ENCODE results near the gene CCDC171. TPM values are rescaled to one million over a fixed set of nuclear protein-coding genes. Genes with fewer than 3 reads are reported as not detected.
A peak's percentile ranks its signal among the peaks of the same experiment; 100 is the strongest.

The CCDC171 gene
- 2.9 TPM for total RNA-seq
- long read RNA-seq, partial matches to known transcripts = 1 of 5 reads
- long read RNA-seq, other reads (novel, unspliced or antisense) = 4 of 5 reads

DNA sequence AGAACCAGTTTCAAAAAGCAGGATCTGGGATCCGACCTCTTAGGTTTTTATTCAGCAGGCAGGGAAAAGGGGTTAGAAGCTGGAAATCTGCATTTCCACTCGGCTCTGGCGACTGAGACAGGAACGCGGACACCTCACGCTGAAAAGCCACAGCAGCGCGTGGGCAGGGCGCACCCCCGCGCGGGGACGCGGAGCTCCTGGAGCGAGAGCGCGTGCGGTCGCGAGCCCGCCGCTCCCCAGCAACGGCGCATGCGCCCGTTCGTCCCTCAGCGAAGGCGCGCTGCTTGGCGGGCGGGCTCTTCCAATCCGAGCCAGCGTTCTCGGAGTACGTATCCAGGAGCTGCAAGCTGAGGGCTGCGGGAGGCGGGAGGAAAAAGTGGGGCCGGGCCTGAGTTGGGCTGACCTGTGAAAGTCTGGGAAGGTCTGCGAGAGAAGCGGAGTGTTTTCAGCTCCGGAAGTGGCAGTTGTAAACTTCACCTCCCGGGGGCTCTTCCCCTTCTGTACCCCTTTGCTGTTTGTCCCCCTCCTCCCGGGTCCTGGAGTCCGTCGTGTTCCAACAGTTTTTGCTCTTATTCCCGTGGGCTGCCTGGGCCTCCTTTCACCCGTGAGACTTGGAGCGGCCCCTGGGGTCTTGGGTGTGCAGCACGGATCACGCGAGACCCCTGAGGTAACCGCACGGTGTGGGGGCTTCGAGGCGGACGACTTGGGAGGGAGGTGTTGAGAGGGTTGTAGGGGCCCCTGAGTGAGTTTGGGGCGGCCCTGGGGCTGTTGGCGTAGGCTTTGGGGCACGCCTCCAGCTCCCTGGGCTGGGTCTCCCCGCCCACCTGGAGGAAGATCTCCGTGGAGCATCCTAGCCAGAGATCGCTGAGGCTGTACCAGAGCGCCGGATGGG lies at the start of gene CCDC171:
Gene CCDC171 (plus strand): TSS at position 408 of the 892 bp plus-strand sequence. CDS start 11,046 bp downstream, outside the sequence.
- Histone ChIP-seq H3K9me3 (no peaks in the 10 kb centered on the region), H3K4me1 (peaks cover 11% of the 10 kb centered on the region), H3K27me3 (ENCODE audit: low read depth) (no peaks in the 10 kb centered on the region), H3K36me3 (no peaks in the 10 kb centered on the region), H3K27ac (peak within 1 kb of the TSS; percentile 83), H3K4me3 (peak within 1 kb of the TSS; percentile 91)
- DNase-seq (peak; percentile 95), ATAC-seq (peak; percentile 99)
- intact Hi-C loops (cut with DNase I) = no loop called here
- TF ChIP-seq, protein P1, sequence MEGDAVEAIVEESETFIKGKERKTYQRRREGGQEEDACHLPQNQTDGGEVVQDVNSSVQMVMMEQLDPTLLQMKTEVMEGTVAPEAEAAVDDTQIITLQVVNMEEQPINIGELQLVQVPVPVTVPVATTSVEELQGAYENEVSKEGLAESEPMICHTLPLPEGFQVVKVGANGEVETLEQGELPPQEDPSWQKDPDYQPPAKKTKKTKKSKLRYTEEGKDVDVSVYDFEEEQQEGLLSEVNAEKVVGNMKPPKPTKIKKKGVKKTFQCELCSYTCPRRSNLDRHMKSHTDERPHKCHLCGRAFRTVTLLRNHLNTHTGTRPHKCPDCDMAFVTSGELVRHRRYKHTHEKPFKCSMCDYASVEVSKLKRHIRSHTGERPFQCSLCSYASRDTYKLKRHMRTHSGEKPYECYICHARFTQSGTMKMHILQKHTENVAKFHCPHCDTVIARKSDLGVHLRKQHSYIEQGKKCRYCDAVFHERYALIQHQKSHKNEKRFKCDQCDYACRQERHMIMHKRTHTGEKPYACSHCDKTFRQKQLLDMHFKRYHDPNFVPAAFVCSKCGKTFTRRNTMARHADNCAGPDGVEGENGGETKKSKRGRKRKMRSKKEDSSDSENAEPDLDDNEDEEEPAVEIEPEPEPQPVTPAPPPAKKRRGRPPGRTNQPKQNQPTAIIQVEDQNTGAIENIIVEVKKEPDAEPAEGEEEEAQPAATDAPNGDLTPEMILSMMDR (IDR thresholded peaks at IDR 0.05) = no peak

DNA sequence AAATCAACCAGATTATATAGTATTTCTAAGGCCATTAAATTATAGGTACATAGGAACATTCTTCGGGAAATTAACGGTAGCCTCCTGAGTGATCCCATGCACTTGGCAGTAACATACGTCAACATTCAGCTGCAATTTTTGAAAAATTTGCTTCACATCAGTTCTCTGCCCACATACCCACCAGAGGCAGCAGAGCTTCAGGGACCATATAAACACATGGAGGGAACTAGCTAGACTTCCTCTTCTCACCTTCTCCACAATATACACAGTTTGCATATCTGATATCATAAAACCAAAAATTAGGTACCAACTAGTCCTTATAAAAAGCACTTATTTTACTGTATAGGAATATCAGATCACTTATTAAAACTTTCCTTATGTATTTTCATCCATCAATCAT lies 46.9 kb upstream of the CCDC171 start:
- TF ChIP-seq, protein P1 (IDR thresholded peaks at IDR 0.05) = no peak
- ATAC-seq = no peak
- Histone ChIP-seq H3K9me3 (no peaks in the 10 kb centered on the region), H3K27ac (no peak overlapping the region), H3K4me3 (no peak overlapping the region), H3K27me3 (ENCODE audit: low read depth) (no peaks in the 10 kb centered on the region), H3K36me3 (peaks cover 50% of the 10 kb centered on the region), H3K4me1 (peaks cover 19% of the 10 kb centered on the region)
- DNase-seq = no peak
- intact Hi-C loops (cut with DNase I) = no loop called here

DNA sequence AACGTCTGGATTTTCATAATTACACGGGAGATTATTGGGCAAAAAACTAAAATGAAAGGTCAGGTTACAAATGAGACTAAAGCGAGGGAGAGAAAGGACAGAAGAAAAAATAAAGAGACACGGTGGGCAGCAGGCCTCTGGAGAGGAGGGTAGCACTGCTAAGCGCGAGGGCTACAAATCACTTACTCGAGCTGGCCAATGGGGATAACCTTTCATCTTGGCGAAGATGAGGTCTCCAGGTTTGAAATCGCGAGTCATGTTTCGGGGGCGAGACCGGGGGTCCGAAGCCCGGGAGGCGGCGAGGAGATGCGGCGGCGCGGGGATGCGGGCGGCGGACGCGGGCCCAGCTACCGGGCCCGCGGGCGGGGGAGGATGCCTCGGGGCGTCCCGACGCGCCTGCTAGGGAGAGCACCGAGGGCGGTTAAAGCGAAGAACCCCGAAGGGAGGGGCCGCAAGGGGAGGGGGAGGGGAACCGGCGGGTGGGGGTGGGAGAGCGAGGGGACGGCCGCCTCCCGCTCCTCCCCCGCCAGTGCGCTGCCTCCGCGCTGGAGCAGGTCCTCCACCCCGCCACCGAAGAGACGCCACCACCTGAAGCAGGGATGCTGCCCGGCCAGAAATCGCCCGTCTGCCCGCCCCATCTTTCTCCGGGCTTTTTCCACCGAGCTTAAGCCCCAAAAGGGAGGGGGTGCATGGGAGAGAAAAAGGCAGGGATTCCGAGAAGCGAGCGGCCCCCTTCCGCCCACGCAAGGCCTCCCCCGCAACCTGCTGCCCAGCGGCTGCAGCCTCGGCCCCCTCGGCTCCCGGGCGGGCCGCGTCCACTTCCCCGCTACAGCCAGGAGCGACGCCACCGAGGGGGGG lies 42.7 kb upstream of the CCDC171 start:
- ATAC-seq (peak; percentile 82 to 90), DNase-seq (peak; percentile 51)
- Histone ChIP-seq H3K4me1 (peaks cover 26% of the 10 kb centered on the region), H3K27me3 (ENCODE audit: low read depth) (no peaks in the 10 kb centered on the region), H3K27ac (peak overlapping the region; percentile 98), H3K4me3 (peak overlapping the region; percentile 93), H3K36me3 (peaks cover 25% of the 10 kb centered on the region), H3K9me3 (no peaks in the 10 kb centered on the region)
- intact Hi-C loops (cut with DNase I) = no loop called here
- TF ChIP-seq, protein P1 (IDR thresholded peaks at IDR 0.05) = no peak

DNA sequence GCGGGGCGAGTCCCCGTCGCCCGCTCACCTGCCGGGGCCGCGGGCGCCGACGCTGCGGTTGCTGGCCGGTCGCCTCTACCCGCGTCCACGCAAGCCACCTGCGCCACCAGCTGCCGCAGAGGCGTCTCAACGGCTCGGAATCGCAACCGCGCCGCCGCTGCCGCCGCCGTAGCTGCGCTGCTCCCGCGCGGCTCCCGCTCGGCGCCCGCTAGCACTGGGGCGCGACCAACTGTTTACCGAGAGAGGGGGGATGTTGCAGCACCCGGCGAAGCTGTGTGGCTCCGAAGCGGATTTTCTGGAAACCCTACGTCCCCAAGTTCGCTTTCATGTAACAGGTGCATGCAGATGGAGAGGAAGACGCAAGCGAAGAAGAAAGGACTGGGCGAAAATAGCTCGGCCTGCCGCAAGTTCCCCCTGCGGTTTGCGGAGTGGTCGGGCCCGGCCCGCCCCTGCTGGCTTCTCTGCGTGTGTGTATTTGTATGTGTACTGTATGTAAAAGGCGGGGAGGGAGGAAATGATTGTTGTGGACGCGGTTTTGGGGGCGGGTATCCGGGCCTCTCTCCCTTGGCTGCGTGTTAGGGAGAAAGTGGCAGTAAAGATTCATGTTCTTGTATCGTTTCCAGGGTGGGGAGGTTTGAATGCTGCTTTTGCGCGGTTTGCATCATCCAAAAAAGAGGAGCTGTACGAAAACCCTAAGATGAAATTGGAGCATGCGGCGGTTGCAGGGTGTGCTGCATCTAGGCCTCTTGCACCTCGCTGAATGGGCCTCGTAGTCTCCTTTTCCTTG lies 41.9 kb upstream of the CCDC171 start, which contains the start of gene PSIP1:
Gene PSIP1 (minus strand): TSS at position 182 of the 787 bp plus-strand sequence. CDS start 782 bp downstream, outside the sequence.
- H3K36me3 ChIP-seq = peaks cover 17% of the 10 kb centered on the region
- intact Hi-C loops (cut with DNase I) = no loop called here
- H3K9me3 ChIP-seq = no peaks in the 10 kb centered on the region
- DNase-seq = peak; percentile 84
- ATAC-seq = peak; percentile 94 to 96
- H3K4me1 ChIP-seq = peaks cover 26% of the 10 kb centered on the region
- H3K27me3 ChIP-seq (ENCODE audit: low read depth) = no peaks in the 10 kb centered on the region
- H3K4me3 ChIP-seq = peak within 1 kb of the TSS; percentile 93
- H3K27ac ChIP-seq = peak within 1 kb of the TSS; percentile 98
- TF ChIP-seq, protein P1 (IDR thresholded peaks at IDR 0.05) = peak; percentile 15
